K562 (cell line): ENCODE results near the gene CPPED1. TPM values are rescaled to one million over a fixed set of nuclear protein-coding genes. Genes with fewer than 3 reads are reported as not detected.

Experiments used
- ATF7 ChIP-seq: fragments of 450-650 bp; IDR thresholded peaks from 2 replicates; pipeline ENCODE4 v1.7.1; 2014; ENCODE audit warnings: mild to moderate bottlenecking, moderate library complexity
- BCOR ChIP-seq: fragments of 450-650 bp; IDR thresholded peaks from 2 replicates; pipeline ENCODE4 v1.6.1; 2016
- C11orf30 ChIP-seq: fragments of 450-650 bp; IDR thresholded peaks from 2 replicates; pipeline ENCODE4 v1.6.1; 2016; ENCODE audit warnings: low read depth, mild to moderate bottlenecking
- CBX5 ChIP-seq: IDR thresholded peaks from 2 replicates; pipeline ENCODE4 v1.6.1; 2014; ENCODE audit warnings: low read depth, borderline replicate concordance
- FOS ChIP-seq: IDR thresholded peaks from 3 replicates; pipeline ENCODE4 v1.6.1; 2011; ENCODE audit not compliant: insufficient read length; ENCODE audit errors: extremely low read depth
- IFI16 ChIP-seq: fragments of 250-450 bp; sonication (Bioruptor Pico); IDR thresholded peaks from 2 replicates; pipeline ENCODE4 v2.1.2; 2022; ENCODE audit warnings: mild to moderate bottlenecking, inconsistent platforms
- JUND ChIP-seq, 2 experiments: IDR thresholded peaks; 2 replicates in 1 of 2; 3 replicates in 1 of 2; pipeline ENCODE4 v1.6.1; 2011; ENCODE audit warnings: borderline replicate concordance in 2 of 2, low read depth in 2 of 2, low read length in 2 of 2, improper control_type of control experiment in 1 of 2, missing biosample characterization in 1 of 2, missing genetic modification characterization in 1 of 2, missing genetic modification reagents in 1 of 2
- KLF10 ChIP-seq: fragments of 250-450 bp; sonication (Bioruptor Pico); IDR thresholded peaks from 2 replicates; pipeline ENCODE4 v1.6.1; 2021; ENCODE audit warnings: matching md5 sums
- LCOR ChIP-seq: sonication (generic); formaldehyde crosslinking; IDR thresholded peaks from 2 replicates; pipeline ENCODE4 v1.8.0; 2022; ENCODE audit warnings: mild to moderate bottlenecking, missing genetic modification reagents
- LEF1 ChIP-seq: fragments of 450-650 bp; IDR thresholded peaks from 2 replicates; pipeline ENCODE4 v1.6.1; 2016; ENCODE audit warnings: mild to moderate bottlenecking
- MED1 ChIP-seq: sonication (generic); formaldehyde crosslinking; IDR thresholded peaks from 2 replicates; pipeline ENCODE4 v1.8.1; 2023; ENCODE audit warnings: missing genetic modification reagents, borderline replicate concordance
- MEF2D ChIP-seq: conservative IDR thresholded peaks from 2 replicates; pipeline ENCODE4 v1.6.1; 2016; ENCODE audit warnings: low read depth, missing genetic modification characterization, missing compliant biosample characterization
- NONO ChIP-seq, 2 experiments: fragments of 200-400 bp in 1 of 2; fragments of 450-650 bp in 1 of 2; formaldehyde crosslinking in 1 of 2; IDR thresholded peaks; 2 replicates each; pipeline ENCODE4 v1.6.1; 2017; ENCODE audit warnings: low read depth in 2 of 2, mild to moderate bottlenecking in 2 of 2, moderate library complexity in 2 of 2, low read length in 1 of 2
- PML ChIP-seq: IDR thresholded peaks from 2 replicates; pipeline ENCODE4 v1.6.1; 2012; ENCODE audit warnings: low read length, inconsistent platforms
- RAD51 ChIP-seq: fragments of 450-650 bp; IDR thresholded peaks from 2 replicates; pipeline ENCODE4 v1.7.1; 2016; ENCODE audit warnings: low read depth, mild to moderate bottlenecking, borderline replicate concordance
- RBM22 ChIP-seq: fragments of 200-400 bp; formaldehyde crosslinking; IDR thresholded peaks from 2 replicates; pipeline ENCODE4 v1.6.1; 2018; ENCODE audit warnings: low read length, low read depth; ENCODE audit not compliant: poor library complexity, severe bottlenecking
- SIN3A ChIP-seq, 2 experiments: fragments of 150-350 bp in 1 of 2; IDR thresholded peaks; 2 replicates each; pipeline ENCODE4 v1.6.1; 2011 to 2016; ENCODE audit warnings: borderline replicate concordance in 2 of 2, low read depth in 2 of 2, low read length in 2 of 2, mild to moderate bottlenecking in 2 of 2, moderate library complexity in 2 of 2; ENCODE audit not compliant: control insufficient read depth in 1 of 2
- SNIP1 ChIP-seq: fragments of 450-650 bp; IDR thresholded peaks from 2 replicates; pipeline ENCODE4 v1.7.1; 2017; ENCODE audit warnings: low read depth, mild to moderate bottlenecking
- ZNF12 ChIP-seq: sonication (generic); formaldehyde crosslinking; IDR thresholded peaks from 2 replicates; pipeline ENCODE4 v1.4.0; 2020; ENCODE audit warnings: mild to moderate bottlenecking, missing genetic modification reagents
- ZNF175 ChIP-seq: fragments of 200-800 bp; sonication (Bioruptor generic); IDR thresholded peaks from 2 replicates; pipeline ENCODE4 v1.6.1; 2016; ENCODE audit warnings: low read depth, mild to moderate bottlenecking, missing genetic modification characterization, missing compliant biosample characterization
- ZNF354B ChIP-seq: fragments of 250-450 bp; sonication (Bioruptor Pico); IDR thresholded peaks from 2 replicates; pipeline ENCODE4 v1.4.0; 2020
- ZNF766 ChIP-seq: fragments of 200-800 bp; sonication (Bioruptor generic); conservative IDR thresholded peaks from 2 replicates; pipeline ENCODE4 v1.6.1; 2016; ENCODE audit warnings: missing genetic modification characterization, missing compliant biosample characterization
- polyA plus RNA-seq, 8 experiments: library from polyadenylated mRNA; depleted of rRNA in 4 of 8; stranded (reverse) in 5 of 8; unstranded in 3 of 8; fragments of >200 nt; fragmentation: Nextera tagmentation in 2 of 8; fragmentation: Illumina TruSeq in 1 of 8; extraction: Ambion mirVana in 2 of 8; extraction: Trizol in 1 of 8; gene quantifications; 2 replicates each; pipeline versions ENCODE4 v1.2.1 to v1.2.3, GENCODE V29; 2011 to 2014; ENCODE audit warnings: inconsistent platforms in 1 of 8, missing spikeins in 1 of 8
- total RNA-seq, 7 experiments: library from RNA; depleted of rRNA in 6 of 7; stranded (reverse); fragments of >200 nt in 6 of 7; fragmentation: Illumina TruSeq in 2 of 7; extraction: Trizol in 2 of 7; gene quantifications; 2 replicates each; pipeline versions ENCODE4 v1.2.1 to v1.2.3, GENCODE V29; 2011 to 2021; ENCODE audit warnings: low replicate concordance in 1 of 7
- TF ChIP-seq, protein P1 (sequence below), 2 experiments: fragments of 450-650 bp; conservative IDR thresholded peaks; 2 replicates each; pipeline ENCODE4 v1.6.1; 2017; ENCODE audit warnings: mild to moderate bottlenecking in 2 of 2, moderate library complexity in 2 of 2
- TF ChIP-seq, protein P2 (sequence below): sonication (generic); formaldehyde crosslinking; IDR thresholded peaks from 2 replicates; pipeline ENCODE4 v1.8.0; 2022; ENCODE audit warnings: mild to moderate bottlenecking, missing genetic modification reagents
- TF ChIP-seq, protein P3 (sequence below): sonication (generic); formaldehyde crosslinking; IDR thresholded peaks from 2 replicates; pipeline ENCODE4 v1.8.0; 2022; ENCODE audit warnings: mild to moderate bottlenecking, missing genetic modification reagents, borderline replicate concordance

Gene CPPED1
- total and polyA plus RNA-seq, 9 of the 15 experiments (the other 6 are each of a cell fraction or from before 2014, with no cell fraction given), result 7.5 to 25.7 (median 16.9) TPM

DNA sequence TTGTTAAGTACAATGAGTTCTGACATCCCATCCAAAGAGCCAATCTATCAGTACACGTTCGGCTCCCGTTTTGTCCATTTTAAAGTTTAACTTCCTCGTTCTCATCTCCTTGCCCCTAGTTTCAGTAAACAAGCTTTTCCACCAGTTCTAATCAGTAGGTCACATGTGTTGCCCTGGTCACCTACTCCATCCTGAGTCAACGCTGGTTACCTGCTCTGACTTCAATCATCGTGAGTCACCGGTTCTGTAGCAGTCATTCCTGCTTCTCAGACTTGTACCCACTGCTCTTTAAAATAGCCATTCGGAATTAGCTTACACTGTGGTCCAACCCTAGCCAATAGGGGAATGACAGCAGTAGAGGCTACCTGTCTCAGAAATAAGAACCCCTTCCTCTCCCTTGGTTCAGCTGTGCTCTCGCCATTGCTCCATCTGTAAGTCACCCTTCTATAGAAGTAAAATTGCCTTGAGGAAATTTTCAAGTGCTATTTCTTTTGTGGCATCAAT, 191.0 kb downstream of the CPPED1 start (continued):
- TF ChIP-seq, protein P1, sequence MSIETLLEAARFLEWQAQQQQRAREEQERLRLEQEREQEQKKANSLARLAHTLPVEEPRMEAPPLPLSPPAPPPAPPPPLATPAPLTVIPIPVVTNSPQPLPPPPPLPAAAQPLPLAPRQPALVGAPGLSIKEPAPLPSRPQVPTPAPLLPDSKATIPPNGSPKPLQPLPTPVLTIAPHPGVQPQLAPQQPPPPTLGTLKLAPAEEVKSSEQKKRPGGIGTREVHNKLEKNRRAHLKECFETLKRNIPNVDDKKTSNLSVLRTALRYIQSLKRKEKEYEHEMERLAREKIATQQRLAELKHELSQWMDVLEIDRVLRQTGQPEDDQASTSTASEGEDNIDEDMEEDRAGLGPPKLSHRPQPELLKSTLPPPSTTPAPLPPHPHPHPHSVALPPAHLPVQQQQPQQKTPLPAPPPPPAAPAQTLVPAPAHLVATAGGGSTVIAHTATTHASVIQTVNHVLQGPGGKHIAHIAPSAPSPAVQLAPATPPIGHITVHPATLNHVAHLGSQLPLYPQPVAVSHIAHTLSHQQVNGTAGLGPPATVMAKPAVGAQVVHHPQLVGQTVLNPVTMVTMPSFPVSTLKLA (conservative IDR thresholded peaks at IDR 0.05), result peak in 1 of 2 experiments; percentile 34; a peak in 1 of 4 replicates
- TF ChIP-seq, protein P2, sequence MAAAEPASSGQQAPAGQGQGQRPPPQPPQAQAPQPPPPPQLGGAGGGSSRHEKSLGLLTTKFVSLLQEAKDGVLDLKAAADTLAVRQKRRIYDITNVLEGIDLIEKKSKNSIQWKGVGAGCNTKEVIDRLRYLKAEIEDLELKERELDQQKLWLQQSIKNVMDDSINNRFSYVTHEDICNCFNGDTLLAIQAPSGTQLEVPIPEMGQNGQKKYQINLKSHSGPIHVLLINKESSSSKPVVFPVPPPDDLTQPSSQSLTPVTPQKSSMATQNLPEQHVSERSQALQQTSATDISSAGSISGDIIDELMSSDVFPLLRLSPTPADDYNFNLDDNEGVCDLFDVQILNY (CRISPR knock-in tag), result no peak
- peak; percentile 63; the same call in 1 of the 2 replicates for TF ChIP-seq C11orf30
- peak; percentile 60 for TF ChIP-seq FOS
- no peak for TF ChIP-seq ZNF12 (CRISPR knock-in tag)
- TF ChIP-seq CBX5, result no peak
- TF ChIP-seq RBM22, result no peak
- TF ChIP-seq MEF2D, result no peak
- 0 out of 2 replicates have a peak, but pooled peaks have one; percentile 24 for TF ChIP-seq ZNF766 (CRISPR knock-in tag)
- peak; percentile 56; the same call in 1 of the 2 replicates for TF ChIP-seq ATF7
- TF ChIP-seq ZNF175 (CRISPR knock-in tag), result peak; percentile 86; the same call in 1 of the 2 replicates
- peak; percentile 28; the same call in 1 of the 2 replicates for TF ChIP-seq PML
- no peak for TF ChIP-seq KLF10
- no peak for TF ChIP-seq BCOR
- TF ChIP-seq LCOR (CRISPR knock-in tag), result no peak
- no peak for TF ChIP-seq SNIP1
- no peak for TF ChIP-seq SIN3A (IDR thresholded peaks at IDR 0.05; ENCODE audit: borderline replicate concordance in 2 of 2, control insufficient read depth in 1 of 2, low read depth in 2 of 2, low read length in 2 of 2)
- no peak for TF ChIP-seq NONO (IDR thresholded peaks at IDR 0.05; ENCODE audit: low read depth in 2 of 2, low read length in 1 of 2)
- TF ChIP-seq IFI16, result no peak
- TF ChIP-seq JUND (IDR thresholded peaks at IDR 0.05; ENCODE audit: borderline replicate concordance, low read depth, low read length), result peak; percentile 84; the same call in 1 of the 2 replicates
- peak; percentile 78; the same call in 2 of the 3 replicates for TF ChIP-seq JUND (tag; IDR thresholded peaks at IDR 0.05; ENCODE audit: borderline replicate concordance, low read depth, low read length)
- TF ChIP-seq ZNF354B, result no peak
- TF ChIP-seq, protein P3, sequence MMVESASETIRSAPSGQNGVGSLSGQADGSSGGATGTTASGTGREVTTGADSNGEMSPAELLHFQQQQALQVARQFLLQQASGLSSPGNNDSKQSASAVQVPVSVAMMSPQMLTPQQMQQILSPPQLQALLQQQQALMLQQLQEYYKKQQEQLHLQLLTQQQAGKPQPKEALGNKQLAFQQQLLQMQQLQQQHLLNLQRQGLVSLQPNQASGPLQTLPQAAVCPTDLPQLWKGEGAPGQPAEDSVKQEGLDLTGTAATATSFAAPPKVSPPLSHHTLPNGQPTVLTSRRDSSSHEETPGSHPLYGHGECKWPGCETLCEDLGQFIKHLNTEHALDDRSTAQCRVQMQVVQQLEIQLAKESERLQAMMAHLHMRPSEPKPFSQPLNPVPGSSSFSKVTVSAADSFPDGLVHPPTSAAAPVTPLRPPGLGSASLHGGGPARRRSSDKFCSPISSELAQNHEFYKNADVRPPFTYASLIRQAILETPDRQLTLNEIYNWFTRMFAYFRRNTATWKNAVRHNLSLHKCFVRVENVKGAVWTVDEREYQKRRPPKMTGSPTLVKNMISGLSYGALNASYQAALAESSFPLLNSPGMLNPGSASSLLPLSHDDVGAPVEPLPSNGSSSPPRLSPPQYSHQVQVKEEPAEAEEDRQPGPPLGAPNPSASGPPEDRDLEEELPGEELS (CRISPR knock-in tag), result no peak
- peak; percentile 73; the same call in 1 of the 2 replicates for TF ChIP-seq LEF1
- no peak for TF ChIP-seq MED1
- peak; percentile 44; the same call in 1 of the 2 replicates for TF ChIP-seq RAD51
